Endothelial cell of hepatic sinusoid (primary cell): ENCODE results near the gene NUTM2G.
"Not testable (repeated sequence)": the region's sequence is repeated elsewhere in the genome, so short reads cannot be mapped to it uniquely, and the experiment has no call there.

Experiments used
- in situ Hi-C: cut with HindIII; loops from 2 replicates; pipeline ENCODE4 v1.10.0; 2017; ENCODE audit warnings: low sequenced_read_pairs

NUTM2G gene

GRCh38 chr9:96940982-96941381, 12.3 kb downstream of the NUTM2G start:
- in situ Hi-C loops, result not testable (repeated sequence)

GRCh38 chr9:96941628-96942027, 13.0 kb downstream of the NUTM2G start:
- in situ Hi-C loops, result not testable (repeated sequence)

DNA sequence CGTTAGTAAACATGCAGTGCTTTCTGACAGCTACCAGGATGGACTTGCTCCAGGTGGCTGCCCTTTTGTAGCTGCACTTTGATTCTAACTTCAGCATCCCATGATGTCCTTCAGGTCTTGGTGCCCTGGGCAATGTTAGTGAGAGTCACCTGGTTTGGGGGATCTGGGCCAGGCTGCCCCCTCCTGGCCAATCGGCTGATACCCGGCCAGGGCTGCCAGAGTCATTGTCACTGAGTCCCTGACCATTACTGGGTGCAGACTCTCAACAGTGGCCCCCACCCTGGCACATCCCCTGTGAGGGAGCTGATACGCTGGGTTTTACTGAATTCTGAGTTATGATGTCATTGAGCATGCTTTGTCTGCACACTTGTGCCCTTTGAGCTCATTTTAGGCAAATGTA, 13.5 kb downstream of the NUTM2G start:
- in situ Hi-C loops, result not testable (repeated sequence)

- in situ Hi-C loops, result not testable (repeated sequence)
These were observed 20.7 kb downstream of the NUTM2G start for GRCh38 chr9:96949346-96949745.

- in situ Hi-C loops, result not testable (repeated sequence)
These were observed 21.9 kb downstream of the NUTM2G start for GRCh38 chr9:96950539-96950938.

- in situ Hi-C loops, result not testable (repeated sequence)
These were observed 38.9 kb downstream of the NUTM2G start for GRCh38 chr9:96967591-96967990.

DNA sequence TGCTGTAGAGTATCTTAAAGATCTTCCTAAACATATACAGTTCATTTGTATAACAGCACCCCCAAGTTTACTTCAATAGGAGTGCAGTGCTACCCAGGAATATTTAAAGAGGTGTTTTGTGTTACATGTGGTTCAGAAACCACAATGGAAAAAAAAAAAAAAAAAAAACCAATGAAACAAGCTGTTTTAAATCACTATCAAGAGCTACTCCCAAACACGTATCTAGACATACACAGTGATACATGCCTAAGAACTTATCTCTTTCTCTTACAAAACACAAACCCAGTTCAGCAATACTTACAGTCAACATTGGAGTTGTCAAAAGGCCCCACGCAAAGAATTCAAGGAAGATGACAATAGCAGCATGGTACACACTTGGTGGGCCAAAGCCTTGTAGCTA, 43.9 kb downstream of the NUTM2G start:
- in situ Hi-C loops, result not testable (repeated sequence)

GRCh38 chr9:96974037-96974436, 45.4 kb downstream of the NUTM2G start:
- in situ Hi-C loops, result not testable (repeated sequence)

- in situ Hi-C loops, result not testable (repeated sequence)
These were observed 55.0 kb downstream of the NUTM2G start for GRCh38 chr9:96983496-96984122.

DNA sequence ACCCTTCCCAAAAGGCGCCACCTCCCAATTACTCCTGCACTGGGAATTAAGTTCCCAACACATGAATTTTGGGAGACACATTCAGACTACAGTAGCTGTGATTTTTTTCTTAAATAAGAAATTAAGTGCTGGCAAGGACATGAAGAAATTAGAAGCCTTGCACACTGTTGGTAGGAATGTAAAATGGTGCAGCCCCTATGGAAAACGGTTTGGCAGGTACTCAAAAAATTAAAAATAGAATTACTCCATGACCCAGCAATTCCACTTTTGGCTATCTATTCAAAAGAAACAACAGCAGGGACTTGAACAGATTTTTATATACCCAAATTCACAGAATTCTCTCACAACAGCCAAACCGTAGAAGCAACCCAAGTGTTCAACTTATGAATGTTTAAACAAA, 55.5 kb downstream of the NUTM2G start:
- in situ Hi-C loops, result not testable (repeated sequence)

- in situ Hi-C loops, result not testable (repeated sequence)
These were observed 56.2 kb downstream of the NUTM2G start for GRCh38 chr9:96984887-96985286.
